Measurements from ENCODE around the gene GNB2.
A peak's percentile ranks its signal among the peaks of the same experiment; 100 is the strongest.
"Not testable (repeated sequence)": the region's sequence is repeated elsewhere in the genome, so short reads cannot be mapped to it uniquely, and the experiment has no call there.

Gene GNB2

DNA sequence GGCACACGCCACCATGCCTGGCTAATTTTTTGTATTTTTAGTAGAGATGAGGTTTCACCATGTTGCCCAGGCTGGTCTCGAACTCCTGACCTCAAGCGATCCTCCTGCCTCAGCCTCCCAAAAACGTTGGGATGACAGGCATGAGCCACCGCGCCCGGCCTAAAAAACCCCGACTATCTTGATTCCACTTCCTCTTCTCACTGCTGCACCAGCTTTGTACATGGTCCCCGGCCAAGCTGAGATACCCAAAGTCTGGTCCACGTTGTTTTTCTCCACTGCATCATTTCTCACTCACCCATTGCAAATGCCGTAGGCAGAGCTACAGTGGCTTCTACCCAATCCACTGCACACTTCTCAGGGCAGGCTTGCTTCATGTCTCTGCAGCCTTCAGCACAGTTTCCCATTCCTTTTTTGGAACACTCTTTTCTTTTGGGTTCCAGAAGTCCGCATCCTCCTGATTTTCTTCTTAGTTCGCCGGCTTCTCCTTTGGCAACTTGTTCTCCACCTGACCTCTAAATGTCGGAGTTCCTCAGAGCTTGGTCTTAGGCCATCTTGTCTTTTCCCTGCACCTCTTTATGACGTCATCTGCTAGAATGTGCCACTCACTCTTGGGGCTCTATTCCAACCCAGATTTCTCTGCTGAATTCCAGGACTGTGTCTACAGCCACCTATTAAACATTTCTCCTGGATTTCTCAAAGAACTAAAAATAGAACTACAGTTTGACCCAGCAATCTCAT is 6.0 kb upstream of the GNB2 start:
- H3K4me3 ChIP-seq (ENCODE audit: low read depth, low read length): no peak overlapping the region
- TF ChIP-seq, protein P1, sequence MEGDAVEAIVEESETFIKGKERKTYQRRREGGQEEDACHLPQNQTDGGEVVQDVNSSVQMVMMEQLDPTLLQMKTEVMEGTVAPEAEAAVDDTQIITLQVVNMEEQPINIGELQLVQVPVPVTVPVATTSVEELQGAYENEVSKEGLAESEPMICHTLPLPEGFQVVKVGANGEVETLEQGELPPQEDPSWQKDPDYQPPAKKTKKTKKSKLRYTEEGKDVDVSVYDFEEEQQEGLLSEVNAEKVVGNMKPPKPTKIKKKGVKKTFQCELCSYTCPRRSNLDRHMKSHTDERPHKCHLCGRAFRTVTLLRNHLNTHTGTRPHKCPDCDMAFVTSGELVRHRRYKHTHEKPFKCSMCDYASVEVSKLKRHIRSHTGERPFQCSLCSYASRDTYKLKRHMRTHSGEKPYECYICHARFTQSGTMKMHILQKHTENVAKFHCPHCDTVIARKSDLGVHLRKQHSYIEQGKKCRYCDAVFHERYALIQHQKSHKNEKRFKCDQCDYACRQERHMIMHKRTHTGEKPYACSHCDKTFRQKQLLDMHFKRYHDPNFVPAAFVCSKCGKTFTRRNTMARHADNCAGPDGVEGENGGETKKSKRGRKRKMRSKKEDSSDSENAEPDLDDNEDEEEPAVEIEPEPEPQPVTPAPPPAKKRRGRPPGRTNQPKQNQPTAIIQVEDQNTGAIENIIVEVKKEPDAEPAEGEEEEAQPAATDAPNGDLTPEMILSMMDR (IDR thresholded peaks at IDR 0.05; ENCODE audit: borderline replicate concordance, insufficient read depth, low read depth, low read length): no peak

DNA sequence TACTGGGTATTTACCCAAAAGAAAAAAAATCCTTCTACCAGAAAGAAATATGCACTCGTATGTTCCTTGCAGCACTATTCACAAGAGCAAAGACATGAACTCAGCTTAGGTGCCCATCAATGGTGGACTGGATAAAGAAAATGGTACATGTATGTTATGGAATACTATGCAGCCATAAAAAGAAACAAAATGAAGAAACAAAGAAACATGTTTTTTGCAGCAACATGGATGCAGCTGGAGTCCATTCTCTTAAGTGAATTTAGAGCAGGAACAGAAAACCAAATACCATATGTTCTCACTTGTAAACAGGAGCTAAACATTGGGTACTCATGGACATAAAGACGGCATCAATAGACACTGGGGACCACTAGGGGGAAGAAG is 5.5 kb upstream of the GNB2 start:
- H3K4me3 ChIP-seq (ENCODE audit: low read depth, low read length): no peak overlapping the region
- TF ChIP-seq, protein P1 (IDR thresholded peaks at IDR 0.05; ENCODE audit: borderline replicate concordance, insufficient read depth, low read depth, low read length): no peak

DNA sequence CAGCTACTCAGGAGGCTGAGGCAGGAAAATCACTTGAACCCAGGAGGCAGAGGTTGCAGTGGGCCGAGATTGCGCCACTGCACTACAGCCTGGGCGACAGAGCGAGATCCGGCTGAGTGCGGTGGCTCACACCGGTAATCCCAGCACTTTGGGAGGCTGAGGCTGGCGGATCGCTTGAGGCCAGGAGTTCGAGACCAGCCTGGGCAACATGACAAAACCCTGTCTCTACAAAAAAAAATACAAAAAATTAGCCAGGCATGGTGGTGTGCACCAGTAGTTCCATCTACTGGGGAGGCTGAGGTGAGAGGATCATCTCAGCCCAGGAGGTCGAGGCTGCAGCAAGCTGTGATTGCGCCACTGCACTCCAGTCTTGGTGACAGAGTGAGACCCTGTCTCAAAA is 4.4 kb upstream of the GNB2 start:
- not testable (repeated sequence) for H3K4me3 ChIP-seq (ENCODE audit: low read depth, low read length)

DNA sequence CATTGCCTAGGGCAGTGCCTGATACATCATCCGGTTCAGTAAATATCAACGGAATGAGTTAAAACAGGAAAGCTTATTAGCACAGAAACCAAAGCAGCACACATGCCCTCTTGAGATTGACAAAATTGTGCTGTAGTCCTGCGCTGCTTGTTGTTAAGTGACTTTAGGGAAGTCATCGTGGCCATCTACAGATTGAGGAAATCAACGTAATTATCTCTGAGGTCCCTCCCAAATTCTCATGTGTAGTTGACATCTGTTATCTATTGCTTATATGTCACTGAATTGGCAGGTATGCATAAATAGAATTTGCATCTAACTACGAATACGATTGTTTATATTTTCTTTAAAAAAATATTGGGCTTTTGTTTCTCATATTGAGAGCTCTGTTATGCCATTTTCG is 3.5 kb upstream of the GNB2 start:
- H3K4me3 ChIP-seq (ENCODE audit: low read depth, low read length): no peak overlapping the region
- TF ChIP-seq, protein P1 (IDR thresholded peaks at IDR 0.05; ENCODE audit: borderline replicate concordance, insufficient read depth, low read depth, low read length): no peak

DNA sequence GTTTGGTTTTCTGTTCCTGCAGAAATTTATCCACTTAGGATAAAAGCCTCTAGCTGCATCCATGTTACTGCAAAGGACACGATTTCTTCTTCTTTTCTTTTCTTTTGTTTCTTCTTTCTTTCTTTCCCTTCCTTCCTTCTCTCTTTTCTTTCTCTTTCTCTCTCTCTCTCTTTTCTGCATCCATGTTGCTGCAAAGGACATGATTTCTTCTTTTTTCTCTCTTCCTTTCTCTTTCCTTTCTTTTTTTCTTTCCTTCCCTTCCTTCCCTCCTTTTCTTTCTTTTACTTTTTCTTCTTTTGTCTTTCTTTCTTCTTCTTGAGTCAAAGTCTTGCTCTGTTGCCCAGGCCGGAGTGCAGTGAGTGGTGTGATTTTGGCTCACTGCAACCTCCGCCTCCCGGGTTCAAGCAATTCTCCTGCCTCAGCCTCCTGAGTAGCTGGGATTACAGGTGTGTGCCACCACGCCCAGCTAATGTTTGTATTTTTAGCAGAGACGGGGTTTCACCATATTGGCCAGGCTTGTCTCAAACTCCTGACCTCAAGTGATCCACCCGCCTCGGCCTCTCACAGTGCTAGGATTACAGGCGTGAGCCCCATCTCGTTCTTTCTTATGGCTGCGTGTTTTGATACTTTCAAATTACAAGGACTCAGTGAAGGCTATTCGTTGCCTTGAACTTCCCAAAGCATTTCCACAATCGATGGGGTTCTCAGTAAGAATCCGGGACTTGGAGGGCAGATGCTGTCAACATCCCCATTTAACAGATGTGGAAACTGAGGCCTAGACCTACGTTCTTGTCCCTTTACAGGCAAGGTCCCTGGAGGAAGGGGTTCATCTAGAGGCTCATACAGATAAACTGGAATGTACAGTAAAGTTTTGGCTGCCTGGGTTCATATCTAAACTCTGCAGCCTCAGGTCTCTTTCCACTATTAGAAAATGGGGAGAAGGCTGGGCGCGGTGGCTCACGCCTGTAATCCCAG is 1.9 kb upstream of the GNB2 start:
- H3K4me3 ChIP-seq (ENCODE audit: low read depth, low read length): no peak overlapping the region
- TF ChIP-seq, protein P1 (IDR thresholded peaks at IDR 0.05; ENCODE audit: borderline replicate concordance, insufficient read depth, low read depth, low read length): no peak

DNA sequence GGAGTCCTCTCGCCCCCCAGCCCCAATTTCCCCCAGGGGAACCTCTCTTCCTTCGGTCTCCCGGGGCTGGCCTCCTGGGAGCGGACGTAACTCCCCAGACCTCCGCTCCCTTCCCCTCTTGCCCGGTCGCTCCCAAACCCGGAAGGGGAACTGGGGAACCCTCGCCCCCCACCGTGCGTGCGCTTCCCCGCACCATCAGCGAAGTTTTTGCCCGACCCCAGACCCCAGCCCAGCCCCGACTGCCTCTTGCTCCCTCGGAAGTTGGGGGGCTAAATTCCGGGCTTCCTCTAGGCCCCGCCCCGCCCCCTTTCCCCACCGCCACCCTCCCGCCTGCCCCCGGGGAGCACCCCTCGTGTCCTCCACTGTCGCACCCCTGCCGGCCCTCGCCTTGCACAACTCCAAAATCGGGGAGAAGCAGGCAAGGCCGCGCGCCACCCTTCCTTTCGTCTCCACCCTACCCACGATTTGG is 436 bp downstream of the GNB2 start:
- H3K4me3 ChIP-seq (ENCODE audit: low read depth, low read length): peak overlapping the region; percentile 94
- TF ChIP-seq, protein P1 (IDR thresholded peaks at IDR 0.05; ENCODE audit: borderline replicate concordance, insufficient read depth, low read depth, low read length): no peak

DNA sequence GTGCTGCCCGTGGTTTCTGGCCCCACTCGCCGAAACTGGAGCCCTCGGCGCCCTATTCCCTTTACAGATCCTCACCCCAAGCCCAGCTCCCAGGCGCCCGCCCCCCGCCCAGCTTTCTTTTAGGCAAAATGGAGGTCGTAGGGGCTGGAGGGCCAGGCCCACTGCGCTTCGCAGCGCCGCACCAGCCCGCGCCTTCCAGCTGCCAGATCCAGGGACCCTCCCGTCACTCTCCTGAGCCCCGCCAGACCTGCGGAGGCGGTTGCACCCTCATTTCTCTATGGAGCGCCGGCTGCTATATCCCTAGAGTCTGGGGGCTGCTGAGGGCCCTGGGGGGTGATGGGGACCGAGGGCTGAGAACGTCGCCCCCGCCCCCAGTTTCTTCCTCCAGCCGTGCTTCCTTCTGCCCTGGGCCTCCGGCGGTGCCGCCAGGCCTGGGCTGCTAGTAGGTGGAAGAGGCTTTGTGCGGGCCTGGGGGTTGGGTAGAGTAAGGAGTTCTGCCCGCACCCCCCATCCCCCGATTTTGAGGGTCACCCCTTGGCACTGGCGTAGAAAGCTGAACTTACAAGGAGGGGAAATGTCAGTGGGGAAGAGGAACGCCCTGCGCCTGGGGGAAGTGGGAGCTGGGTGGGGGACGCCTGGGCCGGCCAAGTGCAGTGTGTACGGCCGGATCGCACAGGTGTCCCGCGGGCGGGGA is 1.0 kb downstream of the GNB2 start:
- TF ChIP-seq, protein P1 (IDR thresholded peaks at IDR 0.05; ENCODE audit: borderline replicate concordance, insufficient read depth, low read depth, low read length): no peak
- peak overlapping the region; percentile 94 for H3K4me3 ChIP-seq (ENCODE audit: low read depth, low read length)

Data from GM12875 (cell line).